ENCODE data around the gene RAD50. TPM values are rescaled to one million over a fixed set of nuclear protein-coding genes. Genes with fewer than 3 reads are reported as not detected.
"Not testable (repeated sequence)": the region's sequence is repeated elsewhere in the genome, so short reads cannot be mapped to it uniquely, and the experiment has no call there.

RAD50 gene
- total and polyA plus RNA-seq, 8 donors, result 5.9 to 21.1 (median 16.2) TPM

DNA sequence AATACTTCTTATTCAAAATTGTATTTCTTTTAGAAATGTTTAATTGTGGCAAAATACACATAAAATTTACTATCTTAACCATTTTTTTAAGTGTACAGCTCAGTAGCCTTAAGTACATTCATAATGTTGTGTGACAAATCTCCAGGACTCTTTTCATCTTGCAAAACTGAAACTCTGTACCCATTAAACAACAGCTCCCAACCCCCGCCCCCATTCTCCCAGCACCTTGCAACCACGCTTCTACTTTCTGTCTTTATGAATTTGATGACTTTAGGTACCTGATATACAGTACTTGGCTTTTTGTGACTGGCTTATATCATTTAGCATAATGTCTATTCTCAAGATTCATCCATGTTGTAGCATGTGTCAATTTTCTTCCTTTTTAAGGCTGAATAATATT is 10.7 kb upstream of the RAD50 start:
- Histone ChIP-seq H3K4me1 (no peaks in the 10 kb centered on the region), H3K27ac (no peak overlapping the region), H3K36me3 (no peaks in the 10 kb centered on the region), H3K9me3 (no peaks in the 10 kb centered on the region), H3K27me3 (no peaks in the 10 kb centered on the region), H3K4me3 (no peak overlapping the region)
- intact Hi-C loops (cut with DNase I), result no loop called here
- WGBS, 2 donors, result 87 to 90% methylated on average over 2 of the region's 2 CpGs
- no peak for DNase-seq
- ATAC-seq, result no peak
- FAIRE-seq, result no peak
- TF ChIP-seq, protein P1, sequence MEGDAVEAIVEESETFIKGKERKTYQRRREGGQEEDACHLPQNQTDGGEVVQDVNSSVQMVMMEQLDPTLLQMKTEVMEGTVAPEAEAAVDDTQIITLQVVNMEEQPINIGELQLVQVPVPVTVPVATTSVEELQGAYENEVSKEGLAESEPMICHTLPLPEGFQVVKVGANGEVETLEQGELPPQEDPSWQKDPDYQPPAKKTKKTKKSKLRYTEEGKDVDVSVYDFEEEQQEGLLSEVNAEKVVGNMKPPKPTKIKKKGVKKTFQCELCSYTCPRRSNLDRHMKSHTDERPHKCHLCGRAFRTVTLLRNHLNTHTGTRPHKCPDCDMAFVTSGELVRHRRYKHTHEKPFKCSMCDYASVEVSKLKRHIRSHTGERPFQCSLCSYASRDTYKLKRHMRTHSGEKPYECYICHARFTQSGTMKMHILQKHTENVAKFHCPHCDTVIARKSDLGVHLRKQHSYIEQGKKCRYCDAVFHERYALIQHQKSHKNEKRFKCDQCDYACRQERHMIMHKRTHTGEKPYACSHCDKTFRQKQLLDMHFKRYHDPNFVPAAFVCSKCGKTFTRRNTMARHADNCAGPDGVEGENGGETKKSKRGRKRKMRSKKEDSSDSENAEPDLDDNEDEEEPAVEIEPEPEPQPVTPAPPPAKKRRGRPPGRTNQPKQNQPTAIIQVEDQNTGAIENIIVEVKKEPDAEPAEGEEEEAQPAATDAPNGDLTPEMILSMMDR (IDR thresholded peaks at IDR 0.05), result no peak

DNA sequence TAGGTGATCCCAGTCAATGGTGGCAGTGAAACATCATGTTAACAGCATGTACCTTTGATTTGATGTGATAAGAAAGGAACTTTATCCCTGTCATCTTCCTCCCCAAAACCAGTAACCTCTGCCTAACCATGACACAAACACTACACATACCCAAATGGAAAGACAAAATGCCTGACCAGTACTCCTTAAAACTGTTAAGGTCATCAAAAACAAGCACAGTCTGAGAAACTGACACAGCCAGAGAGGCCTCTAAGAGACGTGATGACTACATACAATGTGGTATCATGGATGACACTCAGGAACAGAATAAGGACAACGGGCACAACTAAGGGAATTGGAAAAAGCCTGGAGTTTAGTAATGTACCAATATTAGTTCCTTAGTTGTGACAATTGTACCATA is 9.5 kb upstream of the RAD50 start:
- no peaks in the 10 kb centered on the region for H3K36me3 ChIP-seq
- ATAC-seq (no peak), DNase-seq (no peak), FAIRE-seq (no peak)
- H3K27ac ChIP-seq, result no peak overlapping the region
- H3K4me3 ChIP-seq, result no peak overlapping the region
- intact Hi-C loops (cut with DNase I), result no loop called here
- H3K9me3 ChIP-seq, result no peaks in the 10 kb centered on the region
- H3K27me3 ChIP-seq, result no peaks in the 10 kb centered on the region
- WGBS, 2 donors, result 71 to 80% methylated on average over 2 of the region's 2 CpGs
- TF ChIP-seq, protein P1 (IDR thresholded peaks at IDR 0.05), result no peak
- no peaks in the 10 kb centered on the region for H3K4me1 ChIP-seq

DNA sequence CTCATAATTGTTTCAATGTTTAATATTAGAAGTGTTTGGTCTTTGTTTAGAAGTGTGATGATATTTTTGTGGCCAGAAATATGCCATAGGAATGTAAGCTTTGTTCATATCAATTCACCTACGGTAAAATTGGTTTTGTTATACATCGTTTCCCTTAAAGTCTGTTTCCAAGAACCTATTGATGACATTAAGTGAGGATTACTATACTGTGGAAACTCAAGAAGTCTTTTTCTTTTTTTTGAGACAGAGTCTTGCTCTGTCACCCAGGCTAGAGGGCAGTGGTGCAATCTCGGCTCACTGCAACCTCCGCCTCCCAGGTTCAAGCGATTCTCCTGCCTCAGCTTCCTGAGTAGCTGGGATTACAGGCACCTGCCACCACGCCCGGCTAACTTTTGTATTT is 7.9 kb upstream of the RAD50 start:
- intact Hi-C loops (cut with DNase I); H3K27ac ChIP-seq; FAIRE-seq; ATAC-seq; H3K27me3 ChIP-seq; H3K36me3 ChIP-seq; H3K4me1 ChIP-seq; H3K9me3 ChIP-seq; H3K4me3 ChIP-seq; DNase-seq: not testable (repeated sequence)
- WGBS, 2 donors, result 91 to 99% methylated on average over 4 to 5 of the region's 7 CpGs

DNA sequence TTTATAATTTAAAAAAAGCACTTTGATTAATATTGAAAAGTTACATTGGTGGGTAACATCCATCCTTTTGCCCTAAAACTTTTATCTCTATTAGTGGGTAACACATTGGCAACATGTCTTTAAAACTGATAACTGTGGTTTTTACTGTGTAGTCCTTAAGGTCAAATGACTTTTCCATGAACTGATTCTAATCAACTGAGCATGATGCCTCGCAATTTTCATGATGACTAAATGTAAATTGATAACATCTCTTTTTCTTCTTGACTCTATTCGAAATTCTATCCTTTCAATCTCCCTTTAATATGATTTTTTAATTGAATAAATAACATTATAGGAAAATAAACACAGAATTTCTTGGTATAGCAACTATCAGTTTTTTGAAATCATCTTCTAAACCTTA is 7.2 kb upstream of the RAD50 start:
- H3K27me3 ChIP-seq, result no peaks in the 10 kb centered on the region
- DNase-seq (no peak), FAIRE-seq (no peak), ATAC-seq (no peak)
- H3K4me3 ChIP-seq, result no peak overlapping the region
- intact Hi-C loops (cut with DNase I), result no loop called here
- H3K4me1 ChIP-seq, result no peaks in the 10 kb centered on the region
- 72 to 77% methylated on average over 2 of the region's 2 CpGs for WGBS, 2 donors
- H3K36me3 ChIP-seq, result no peaks in the 10 kb centered on the region
- TF ChIP-seq, protein P1 (IDR thresholded peaks at IDR 0.05), result no peak
- no peak overlapping the region for H3K27ac ChIP-seq
- H3K9me3 ChIP-seq, result no peaks in the 10 kb centered on the region

DNA sequence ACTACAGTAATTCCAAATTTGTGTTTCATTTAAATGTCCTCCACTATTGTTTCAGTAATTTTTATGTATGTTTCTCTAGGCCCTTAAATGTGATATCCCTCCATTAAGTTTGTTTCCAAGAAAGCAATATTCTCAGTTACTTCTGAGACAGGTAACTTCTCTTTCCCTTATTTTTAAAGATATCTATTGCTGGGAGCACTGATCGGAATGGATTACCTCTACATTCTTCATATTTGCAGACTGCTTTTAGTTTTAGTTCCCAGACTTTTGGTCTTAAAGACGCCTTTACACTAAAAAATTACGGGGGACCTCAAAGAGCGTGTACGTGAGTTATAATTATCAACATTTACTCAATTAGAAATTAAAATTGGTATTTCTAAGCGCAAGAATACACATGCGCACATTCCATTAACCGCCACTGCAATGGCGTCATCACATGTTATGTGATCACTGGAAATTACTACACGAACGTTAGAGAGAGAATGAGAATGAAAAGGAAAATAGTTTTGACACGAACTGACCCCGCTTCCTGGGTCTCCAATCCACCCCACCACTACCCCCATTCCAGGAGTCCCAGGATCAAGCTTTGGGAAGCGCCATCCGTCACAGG is 519 bp upstream of the RAD50 start:
- FAIRE-seq (no peak), DNase-seq (no peak), ATAC-seq (peak in 1 of 4 donors; percentile 9)
- intact Hi-C loops (cut with DNase I), result no loop called here
- WGBS, 2 donors, result 38 to 44% methylated on average over 15 of the region's 15 CpGs
- H3K9me3 ChIP-seq, result no peaks in the 10 kb centered on the region
- peaks cover 0 to 15% (median 0%) of the 10 kb centered on the region in 3 donors for H3K4me1 ChIP-seq
- peak overlapping the region; percentile 64 to 82 (median 76) for H3K27ac ChIP-seq
- no peaks in the 10 kb centered on the region for H3K27me3 ChIP-seq
- TF ChIP-seq, protein P1 (IDR thresholded peaks at IDR 0.05), result no peak
- no peaks in the 10 kb centered on the region for H3K36me3 ChIP-seq
- H3K4me3 ChIP-seq, result peak overlapping the region; percentile 44 to 88 (median 74)
